ENCODE measurements around the gene EXOC6B.

DNA sequence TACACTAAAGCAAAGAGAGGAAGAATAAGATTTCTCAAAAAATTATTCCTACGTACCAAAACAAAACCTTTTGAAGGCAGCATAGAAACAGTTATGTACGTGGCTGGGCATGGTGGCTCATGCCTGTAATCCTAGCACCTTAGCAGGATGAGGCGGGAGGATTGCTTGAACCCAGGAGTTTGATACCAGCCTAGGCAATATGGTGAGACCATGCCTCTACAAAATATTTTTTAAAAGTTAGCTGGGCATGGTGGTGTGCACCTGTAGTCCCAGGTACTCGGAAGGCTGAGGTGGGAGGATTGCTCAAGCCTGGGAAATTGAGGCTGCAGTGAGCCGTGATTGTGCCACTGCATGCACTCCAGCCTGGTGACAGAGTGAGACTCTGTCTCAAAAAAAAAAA is 663.3 kb downstream of the EXOC6B start:
- no peak for TF ChIP-seq MYBL2 (CRISPR knock-in tag; IDR thresholded peaks at IDR 0.05)
- no peak for TF ChIP-seq SP1 (CRISPR knock-in tag; conservative IDR thresholded peaks at IDR 0.05)
- TF ChIP-seq, protein P1, sequence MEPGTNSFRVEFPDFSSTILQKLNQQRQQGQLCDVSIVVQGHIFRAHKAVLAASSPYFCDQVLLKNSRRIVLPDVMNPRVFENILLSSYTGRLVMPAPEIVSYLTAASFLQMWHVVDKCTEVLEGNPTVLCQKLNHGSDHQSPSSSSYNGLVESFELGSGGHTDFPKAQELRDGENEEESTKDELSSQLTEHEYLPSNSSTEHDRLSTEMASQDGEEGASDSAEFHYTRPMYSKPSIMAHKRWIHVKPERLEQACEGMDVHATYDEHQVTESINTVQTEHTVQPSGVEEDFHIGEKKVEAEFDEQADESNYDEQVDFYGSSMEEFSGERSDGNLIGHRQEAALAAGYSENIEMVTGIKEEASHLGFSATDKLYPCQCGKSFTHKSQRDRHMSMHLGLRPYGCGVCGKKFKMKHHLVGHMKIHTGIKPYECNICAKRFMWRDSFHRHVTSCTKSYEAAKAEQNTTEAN (CRISPR knock-in tag; IDR thresholded peaks at IDR 0.05) = no peak
- TF ChIP-seq, protein P2, sequence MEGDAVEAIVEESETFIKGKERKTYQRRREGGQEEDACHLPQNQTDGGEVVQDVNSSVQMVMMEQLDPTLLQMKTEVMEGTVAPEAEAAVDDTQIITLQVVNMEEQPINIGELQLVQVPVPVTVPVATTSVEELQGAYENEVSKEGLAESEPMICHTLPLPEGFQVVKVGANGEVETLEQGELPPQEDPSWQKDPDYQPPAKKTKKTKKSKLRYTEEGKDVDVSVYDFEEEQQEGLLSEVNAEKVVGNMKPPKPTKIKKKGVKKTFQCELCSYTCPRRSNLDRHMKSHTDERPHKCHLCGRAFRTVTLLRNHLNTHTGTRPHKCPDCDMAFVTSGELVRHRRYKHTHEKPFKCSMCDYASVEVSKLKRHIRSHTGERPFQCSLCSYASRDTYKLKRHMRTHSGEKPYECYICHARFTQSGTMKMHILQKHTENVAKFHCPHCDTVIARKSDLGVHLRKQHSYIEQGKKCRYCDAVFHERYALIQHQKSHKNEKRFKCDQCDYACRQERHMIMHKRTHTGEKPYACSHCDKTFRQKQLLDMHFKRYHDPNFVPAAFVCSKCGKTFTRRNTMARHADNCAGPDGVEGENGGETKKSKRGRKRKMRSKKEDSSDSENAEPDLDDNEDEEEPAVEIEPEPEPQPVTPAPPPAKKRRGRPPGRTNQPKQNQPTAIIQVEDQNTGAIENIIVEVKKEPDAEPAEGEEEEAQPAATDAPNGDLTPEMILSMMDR (IDR thresholded peaks at IDR 0.05) = no peak
- TF ChIP-seq NR2C2 (CRISPR knock-in tag; IDR thresholded peaks at IDR 0.05) = no peak
